COLO668 (cell line): ENCODE data around the gene CCDC30.
"Not testable (repeated sequence)": the region's sequence is repeated elsewhere in the genome, so short reads cannot be mapped to it uniquely, and the experiment has no call there.

Source experiments
- DNase-seq: peaks from one replicate; lab custom pipeline; 2025; ENCODE audit not compliant: unreplicated experiment; lab: John Stamatoyannopoulos, UW

CCDC30 gene

DNA sequence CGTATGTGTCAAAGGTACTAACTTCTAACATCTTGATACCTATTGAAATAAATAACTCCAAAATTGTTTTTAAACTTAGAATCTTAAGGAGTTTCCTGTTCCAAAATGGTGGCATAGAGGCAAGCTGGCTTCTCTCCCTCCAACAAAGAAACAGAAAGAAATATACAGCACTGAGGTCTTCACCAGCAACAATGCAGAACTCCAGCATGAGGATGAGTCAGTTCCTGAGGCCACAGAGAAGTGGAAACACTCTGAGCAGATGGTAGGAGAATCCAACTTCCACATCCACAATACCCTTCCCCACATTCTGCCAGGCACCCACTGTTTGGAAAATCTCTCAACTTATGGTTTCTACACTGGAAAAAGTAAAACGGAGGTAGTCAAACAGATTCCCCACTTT lies 183.0 kb downstream of the CCDC30 start:
- DNase-seq, result no peak

DNA sequence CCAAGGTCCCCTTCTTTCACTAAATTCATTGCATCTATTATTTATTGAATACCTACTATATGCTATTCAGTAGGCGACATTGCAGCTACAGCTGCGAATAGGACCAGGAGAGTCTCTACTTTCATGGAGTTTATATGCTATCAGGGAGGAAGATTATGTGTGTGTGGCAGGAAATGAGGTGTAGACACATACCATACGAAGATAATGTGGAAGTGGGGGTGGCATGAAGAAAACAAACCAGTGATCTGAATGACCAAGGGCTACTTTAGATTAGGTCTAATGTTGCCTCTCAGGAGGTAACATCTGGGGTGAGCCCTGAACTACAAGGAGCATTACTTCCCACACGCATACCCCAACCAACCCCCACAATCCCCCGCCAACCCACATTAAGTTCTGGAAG lies 194.1 kb downstream of the CCDC30 start:
- no peak for DNase-seq

DNA sequence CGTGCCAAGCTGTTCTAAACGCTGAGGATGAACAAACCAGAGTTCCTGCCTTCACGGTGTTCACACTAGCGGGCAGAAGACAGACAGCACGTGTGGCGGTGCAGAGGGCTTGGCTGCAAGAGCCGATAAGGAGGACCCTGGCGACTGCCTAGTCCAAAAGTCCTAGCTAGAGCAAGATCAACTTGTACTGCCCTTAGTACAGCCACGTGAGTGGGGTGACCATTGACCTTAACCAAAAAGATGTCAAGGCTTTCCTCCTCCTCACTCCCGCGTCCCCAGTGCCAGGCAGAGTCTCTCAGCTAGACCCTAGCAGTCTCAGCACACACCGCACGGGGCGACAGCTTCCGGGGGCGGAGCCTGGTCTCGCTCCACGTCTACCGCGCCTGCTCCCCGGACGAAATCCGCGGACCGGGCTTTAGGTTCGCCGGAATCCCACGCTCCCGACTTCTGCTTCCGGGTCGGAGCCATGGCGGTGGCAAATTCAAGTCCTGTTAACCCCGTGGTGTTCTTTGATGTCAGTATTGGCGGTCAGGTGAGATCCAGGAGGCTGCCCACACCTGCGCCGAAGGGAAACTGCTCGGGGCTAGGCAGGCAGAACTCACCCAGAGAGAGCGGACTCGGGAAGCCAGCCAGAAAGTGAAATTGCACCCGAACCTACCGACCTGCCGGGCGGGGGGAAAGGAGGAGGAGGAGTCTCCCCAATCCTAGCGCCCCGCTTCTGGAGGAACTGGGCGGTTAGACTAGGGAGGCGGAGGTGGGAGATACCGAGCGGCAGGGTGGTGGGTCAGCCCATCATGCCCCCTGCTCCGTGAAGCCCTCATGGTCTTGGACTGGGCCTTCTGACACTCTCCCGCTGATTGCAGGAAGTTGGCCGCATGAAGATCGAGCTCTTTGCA lies 195.1 kb downstream of the CCDC30 start, which contains the start of gene PPIH:
Gene PPIH (plus strand): TSS at position 443 of the 896 bp plus-strand sequence. CDS start 24 bp downstream, at position 467.
- DNase-seq, result peak; percentile 100

DNA sequence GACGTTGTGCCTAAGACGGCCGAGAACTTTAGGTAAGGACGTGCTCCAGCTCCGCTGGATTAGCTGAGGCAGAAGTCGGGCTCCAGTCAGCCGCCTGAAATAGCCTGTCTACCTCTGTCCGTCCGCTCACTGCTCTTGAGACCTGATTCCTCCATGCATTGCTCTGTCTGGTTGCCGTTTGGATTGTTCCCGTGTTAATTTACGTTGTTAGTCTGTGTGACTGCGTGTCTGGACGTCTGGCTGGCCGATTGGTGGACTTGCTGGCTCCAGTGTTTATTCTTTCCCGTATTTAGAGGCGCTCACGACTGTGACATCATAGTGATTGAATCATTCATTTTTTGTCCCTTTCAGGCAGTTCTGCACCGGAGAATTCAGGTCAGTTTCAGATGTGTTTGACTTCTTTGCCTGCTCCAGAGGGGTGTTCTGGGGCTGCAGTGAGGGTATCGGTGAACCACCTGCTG lies 195.8 kb downstream of the CCDC30 start:
- DNase-seq, result no peak

DNA sequence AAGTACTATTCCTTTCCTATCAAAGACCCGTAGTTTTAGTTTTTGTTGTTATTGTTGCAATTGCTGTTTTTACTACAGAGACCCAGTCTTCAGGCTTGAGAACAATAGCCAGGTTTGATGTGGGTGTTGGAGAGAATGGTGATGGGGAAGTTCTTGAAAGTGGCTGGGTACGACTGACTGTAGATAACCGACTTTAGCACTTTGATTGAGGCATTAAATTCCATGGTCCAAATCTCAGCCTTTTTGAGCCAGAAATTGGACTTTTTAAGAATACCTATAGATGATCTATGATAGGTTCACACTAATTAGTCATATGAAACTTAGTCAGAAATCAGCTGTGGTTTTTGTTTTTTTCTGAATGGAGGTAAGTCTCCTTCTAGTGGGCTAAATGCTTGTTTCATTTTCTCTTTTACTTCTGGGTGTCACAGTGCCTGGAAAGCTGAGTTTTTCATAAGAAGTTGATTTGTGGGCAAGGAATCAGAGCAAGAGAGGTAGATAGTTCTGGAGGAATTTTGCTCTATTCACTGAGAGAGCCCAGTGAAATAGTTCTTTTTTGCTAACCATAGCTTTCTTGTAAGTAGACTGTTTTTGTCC lies 197.9 kb downstream of the CCDC30 start:
- DNase-seq, result no peak

DNA sequence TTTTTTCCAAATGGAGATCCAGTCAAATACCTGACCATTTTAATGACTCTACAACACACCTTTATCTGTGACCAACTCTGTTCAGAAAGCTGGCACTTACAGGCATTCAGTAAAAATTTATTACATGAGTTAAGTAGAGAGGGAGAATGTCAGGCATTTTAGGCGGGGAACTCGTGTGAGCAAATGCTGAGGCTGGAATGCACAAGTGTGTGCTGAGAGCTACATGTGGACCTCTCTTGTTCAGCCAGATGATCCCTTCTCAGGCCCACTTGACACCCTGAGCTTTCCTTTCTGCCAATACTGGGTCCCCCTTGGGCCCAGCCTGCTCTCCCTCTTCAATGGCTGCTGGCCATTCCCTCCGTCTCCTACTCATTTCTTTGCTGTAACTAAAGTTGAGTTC lies 206.8 kb downstream of the CCDC30 start:
- no peak for DNase-seq

DNA sequence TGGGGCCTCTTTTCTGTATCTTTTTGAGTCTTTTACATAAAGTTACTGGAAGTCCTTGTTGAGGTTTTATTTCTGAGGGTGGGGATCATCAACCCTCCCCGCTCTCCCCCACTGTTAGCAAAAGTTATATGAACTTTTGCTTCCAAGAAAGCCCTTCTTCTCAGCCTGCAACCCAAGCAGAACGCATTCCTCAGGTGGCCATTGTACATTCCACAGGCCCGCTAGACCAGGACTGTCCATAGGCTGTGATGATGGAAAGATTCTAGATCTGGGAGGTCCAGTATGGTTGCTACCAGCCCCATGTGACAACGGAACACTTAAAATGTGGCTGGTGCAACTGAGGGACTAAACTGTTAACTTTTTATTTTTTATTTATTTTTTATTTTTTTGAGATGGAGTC lies 207.3 kb downstream of the CCDC30 start:
- DNase-seq, result no peak

DNA sequence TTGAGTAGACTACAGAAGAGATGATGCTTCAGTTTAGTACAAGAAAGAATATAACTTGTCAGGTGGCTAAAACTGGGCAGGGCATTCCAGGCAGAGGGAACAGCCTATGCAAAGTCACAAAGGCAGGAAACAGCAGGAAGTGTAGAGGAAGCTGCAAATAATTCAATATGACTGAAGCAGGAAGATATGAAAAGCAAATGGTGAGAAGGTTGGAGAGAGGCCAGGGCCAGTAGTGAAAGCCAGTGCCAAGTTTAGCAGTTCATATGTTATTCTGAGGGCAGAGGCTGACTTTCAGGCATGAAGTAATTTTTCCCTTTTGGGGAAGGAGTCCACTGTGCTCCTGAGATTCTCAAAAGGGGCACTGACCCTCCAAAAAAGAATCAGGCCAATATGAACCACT lies 211.1 kb downstream of the CCDC30 start:
- DNase-seq, result no peak

DNA sequence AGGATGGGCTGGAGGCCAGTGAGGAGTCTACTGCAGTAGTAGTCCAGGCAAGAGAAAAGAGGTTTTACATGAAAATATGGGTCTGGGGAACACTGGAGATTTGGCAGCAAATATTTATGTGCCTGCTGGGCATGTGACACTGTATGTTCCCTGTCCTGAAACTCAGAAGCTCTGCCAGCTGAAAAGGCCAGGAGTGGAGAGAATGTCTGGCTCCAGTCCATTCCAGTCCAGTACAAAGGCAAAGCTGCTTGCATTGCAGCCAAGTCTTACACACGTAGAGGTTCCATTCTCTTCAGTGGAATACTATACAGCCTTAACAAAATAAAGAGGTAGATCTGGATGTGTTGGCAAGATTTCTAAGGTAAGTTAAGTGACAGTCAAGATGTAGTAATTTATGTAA lies 211.6 kb downstream of the CCDC30 start:
- no peak for DNase-seq

DNA sequence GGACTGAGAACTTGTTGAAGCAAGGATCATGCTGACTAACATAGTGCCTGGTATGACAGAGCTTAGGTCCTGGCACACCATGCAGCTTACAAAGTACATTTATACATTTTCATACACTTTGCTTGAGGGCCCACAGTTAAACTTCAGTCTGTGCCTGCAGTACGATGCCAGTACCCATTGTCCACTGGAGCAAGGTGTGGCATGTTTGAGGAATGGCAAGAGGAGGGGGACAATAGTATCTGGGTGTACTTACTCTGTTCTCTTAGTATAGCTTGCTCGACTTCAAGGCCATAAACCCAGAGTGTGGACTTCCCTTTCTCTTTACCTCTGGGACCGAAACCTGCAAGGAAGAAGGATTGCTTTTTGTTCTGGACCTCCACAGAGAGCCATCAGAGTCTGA lies 212.4 kb downstream of the CCDC30 start:
- no peak for DNase-seq

DNA sequence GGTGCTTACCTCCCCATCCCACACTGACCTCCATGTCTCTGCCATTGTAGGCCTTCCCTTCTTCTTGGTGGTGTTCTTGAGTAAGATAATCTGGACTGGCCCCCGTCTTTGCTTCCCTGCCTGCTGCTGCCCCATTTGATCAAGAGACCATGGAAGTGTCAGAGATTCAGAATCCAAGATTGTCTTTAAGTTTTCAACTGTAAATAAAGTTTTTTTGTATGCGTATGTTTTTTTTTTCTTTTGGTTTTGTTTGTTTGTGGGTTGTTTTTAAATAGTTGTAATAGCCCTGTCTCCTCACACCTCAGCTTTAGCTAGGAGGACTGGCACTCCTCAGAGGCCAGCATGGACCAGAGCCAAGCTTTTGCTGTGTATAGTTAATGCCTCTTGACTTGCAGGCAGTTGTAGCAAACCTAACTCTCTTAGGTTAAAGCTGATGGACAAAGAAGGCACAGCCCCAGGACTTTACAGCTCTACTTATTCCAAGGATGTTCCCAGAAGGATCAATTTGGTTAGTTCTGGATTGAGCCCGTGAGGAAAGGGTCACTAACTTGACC lies 213.5 kb downstream of the CCDC30 start:
- no peak for DNase-seq

DNA sequence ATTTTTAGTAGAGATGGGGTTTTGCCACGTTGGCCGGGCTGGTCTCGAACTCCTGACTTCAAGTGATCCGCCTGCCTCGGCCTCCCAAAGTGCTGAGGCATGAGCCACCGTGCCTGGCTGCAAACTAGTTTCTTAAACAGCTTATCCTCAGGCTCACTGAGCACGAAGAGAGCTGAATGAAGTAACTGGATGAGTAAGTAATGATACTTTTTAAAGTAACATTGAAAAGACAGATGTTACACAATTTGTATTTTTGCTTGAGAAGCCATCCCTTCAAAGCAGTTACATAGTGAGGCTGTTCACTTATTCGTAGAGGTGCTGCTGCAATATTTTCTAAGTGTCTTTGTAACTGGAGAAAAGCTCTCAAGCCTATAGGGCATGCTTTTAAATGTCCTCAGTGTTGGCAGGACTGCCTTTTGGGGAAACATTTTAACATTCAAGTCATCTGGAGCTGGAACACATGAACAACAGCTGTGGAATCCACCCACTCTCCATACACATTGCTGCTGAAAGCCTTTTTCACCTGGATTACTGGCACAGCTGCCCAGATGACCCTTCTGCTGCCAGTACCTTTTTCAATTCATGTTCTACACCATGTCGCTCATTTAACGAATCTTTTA lies 216.4 kb downstream of the CCDC30 start:
- DNase-seq, result no peak

DNA sequence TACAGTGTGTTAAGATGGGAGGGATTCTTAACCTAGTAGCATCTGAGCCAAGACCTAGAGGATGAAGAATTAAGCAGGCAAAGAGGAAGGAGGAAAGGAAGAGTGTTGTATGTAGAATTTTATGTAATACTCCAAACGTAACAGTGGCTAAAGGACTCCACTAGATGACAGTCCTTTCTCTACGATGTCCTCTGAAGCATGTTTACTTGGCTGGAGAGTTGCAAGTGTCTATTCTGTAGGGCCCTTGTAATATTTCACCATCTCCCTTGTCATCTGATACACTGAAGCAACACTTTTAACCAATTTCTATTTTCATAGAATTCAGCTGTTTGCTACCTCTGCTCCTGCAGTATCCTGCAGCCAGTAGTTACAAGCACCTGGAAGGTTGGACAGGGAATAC lies 217.0 kb downstream of the CCDC30 start:
- DNase-seq, result no peak

DNA sequence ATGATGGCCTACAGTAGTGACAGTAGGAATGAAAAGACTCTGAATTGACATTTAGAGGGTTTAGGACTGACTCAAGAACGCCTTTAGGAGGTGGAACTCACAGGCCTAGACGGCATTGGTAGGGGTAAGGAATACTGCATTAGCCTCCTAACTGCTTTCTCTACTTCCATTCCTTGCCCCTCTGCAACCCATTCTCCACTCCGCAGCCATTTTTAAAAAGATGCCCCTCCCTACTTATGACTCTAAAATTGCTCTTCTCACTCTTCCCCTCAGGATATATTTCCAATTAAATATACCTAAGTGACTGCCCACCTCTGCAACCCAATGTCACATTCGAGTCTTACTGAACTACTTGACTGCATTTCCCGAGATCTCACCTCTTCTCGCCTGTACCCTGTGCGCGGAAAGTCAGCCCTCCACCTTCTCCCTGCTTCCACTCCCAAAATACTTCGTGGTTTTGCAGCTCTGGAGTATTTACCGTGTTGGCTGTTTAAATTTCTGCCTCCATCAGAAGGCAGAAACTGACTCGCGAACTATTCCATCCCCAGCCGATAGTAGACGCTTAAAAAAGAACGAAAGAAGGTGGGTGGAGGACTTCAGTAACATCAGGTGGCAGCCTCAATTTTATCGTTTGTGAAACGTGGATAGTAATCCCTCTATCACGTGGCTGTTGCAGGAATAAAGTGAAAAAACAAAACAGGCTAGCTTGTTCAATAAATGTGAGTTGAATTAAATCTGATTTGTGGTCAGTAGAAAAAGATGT lies 218.0 kb downstream of the CCDC30 start:
- no peak for DNase-seq

DNA sequence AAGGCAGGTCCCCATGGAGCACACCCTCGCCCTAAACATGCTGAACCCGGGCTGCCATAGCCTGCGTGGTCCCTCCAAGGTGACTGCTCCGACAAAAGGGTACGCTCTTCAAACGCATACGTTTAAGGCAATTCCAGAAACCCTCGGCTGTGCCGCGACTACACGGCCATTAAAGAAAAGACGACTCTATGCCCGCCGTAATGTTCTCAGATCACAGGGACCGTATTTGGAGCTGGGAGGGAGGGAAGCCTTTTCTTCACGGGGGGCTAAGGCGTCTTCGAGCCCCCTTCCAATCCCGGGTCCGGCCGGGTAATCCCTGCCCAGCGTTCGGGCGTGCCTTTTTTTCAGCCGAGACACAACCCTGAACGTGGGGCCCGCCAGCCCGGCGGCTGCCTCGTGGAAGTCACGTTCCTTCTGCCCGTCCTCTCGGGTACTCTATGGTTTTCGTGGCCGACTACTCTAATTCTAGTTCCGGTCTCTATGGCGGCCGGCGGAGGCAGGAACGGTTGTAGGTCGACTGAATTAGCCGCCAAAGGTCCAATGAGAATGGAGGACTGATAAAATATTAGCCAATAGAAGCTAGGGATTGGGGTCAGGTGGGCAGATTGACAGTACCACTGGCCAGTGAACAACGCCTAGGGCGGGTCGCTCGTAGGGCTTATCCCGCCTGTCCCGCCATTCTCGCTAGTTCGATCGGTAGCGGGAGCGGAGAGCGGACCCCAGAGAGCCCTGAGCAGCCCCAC lies 218.8 kb downstream of the CCDC30 start, which contains the start of gene YBX1:
Gene YBX1 (plus strand): TSS at position 678 of the 743 bp plus-strand sequence. CDS start 148 bp downstream, outside the sequence.
- peak; percentile 99 for DNase-seq

DNA sequence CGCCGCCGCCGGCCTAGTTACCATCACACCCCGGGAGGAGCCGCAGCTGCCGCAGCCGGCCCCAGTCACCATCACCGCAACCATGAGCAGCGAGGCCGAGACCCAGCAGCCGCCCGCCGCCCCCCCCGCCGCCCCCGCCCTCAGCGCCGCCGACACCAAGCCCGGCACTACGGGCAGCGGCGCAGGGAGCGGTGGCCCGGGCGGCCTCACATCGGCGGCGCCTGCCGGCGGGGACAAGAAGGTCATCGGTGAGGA lies 219.3 kb downstream of the CCDC30 start:
- DNase-seq, result not testable (repeated sequence)

DNA sequence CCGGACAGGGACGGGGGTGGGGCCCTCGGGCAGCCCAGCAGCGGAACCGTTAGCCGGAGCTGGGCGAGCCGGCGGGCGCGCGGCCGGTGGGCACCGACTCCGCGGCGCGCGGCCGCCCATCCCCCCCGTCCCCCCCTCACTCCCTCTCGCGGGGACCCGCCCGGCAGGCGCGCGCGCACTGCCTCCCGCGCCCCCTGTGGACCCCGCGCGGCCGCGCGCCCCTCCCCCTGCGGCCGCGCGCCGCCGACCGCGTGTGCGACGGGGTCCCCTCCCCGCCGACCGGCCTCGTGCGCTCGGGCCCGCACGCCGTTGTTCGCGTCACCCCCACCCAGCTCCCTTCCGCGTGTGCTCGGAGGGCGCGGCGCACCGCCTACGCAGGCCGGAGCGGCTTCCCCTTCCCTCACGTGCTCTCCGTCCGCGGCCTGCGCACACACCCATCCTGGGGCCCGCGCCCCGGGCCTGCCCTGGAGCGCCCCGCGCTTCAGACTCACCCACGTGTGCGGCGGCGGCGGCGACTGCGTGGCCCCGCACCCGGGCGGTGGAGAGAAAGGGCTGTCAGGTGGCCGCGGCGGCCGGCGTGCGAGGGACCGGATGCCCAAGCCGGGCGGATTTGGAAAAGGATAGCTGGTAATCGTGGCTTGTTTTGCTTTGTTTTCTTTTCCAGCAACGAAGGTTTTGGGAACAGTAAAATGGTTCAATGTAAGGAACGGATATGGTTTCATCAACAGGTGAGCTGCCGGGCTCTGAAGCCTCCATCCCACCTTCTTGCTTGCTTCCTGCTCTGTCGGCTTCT lies 219.8 kb downstream of the CCDC30 start:
- DNase-seq, result peak; percentile 92

DNA sequence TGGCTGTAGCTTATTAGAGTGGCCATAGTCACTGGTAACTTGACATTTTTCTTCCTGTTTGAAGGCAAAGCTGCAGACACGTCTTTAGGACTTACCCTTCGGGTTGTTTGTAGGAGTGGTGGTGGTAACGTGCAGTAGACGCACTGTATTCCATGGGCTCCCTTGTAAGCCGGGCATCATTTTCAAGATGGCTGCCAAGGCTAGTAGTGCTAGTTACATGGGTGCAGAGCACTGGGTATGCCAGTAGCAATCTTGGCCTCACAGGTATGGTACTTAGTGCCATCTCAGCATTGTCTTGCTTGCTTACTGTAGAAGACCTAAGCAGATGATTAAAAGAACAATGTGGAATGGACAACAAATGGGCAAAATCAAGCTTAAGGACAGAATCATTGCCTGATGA lies 221.1 kb downstream of the CCDC30 start:
- DNase-seq, result peak; percentile 45

DNA sequence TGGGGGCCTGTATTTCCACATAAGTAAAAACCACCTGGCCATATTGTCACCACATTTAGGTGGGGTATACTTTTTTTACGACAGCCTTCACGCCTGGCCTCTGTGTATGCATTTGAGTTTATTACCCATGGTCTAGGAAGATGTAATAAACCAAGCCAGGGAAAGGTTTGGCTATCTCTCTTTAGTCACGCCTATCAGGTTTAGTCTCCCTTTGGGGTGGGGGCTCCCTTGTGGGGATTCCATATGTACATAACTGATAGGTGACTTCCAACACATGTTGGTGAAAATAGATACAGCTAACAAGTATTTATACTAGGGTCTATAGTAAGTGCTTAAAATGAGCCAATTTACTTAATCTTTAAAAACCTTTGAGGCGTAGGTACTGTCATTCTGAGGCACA lies 223.3 kb downstream of the CCDC30 start:
- DNase-seq, result no peak

DNA sequence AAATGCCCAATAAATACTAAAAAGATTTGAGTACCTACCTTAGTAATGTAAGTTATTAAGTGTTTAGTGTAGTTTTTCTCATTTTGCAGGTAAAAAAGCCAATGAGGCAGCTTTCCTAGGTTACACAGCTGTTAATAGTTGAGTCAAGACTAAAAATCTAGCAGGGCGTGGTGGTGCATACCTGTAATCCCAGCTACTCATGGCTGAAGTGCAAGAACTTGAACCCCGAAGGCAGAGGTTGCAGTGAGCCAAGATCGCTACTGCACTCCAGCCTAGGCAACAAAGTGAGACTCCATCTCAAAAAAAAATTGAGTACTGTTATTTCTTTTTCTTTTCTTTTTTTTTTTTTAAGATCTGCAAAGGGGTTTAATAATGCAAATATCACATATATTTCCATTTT lies 226.8 kb downstream of the CCDC30 start:
- DNase-seq, result no peak
